MM.1S (cell line): ENCODE measurements around the gene WASHC2C.
"Not testable (repeated sequence)": the region's sequence is repeated elsewhere in the genome, so short reads cannot be mapped to it uniquely, and the experiment has no call there.

ENCODE experiments used
- DNase-seq: peaks from one replicate; pipeline ENCODE4 v3.0.0-alpha.2; 2015
- H2AFZ ChIP-seq: fragments of 300-600 bp; sonication (generic); 2 replicates; pipeline ENCODE4 v1.6.0; 2016; ENCODE audit warnings: antibody characterized with exemption, low read length
- H3F3A ChIP-seq: fragments of 300-600 bp; sonication (generic); 2 replicates; pipeline ENCODE4 v1.6.1; 2016; ENCODE audit warnings: mild to moderate bottlenecking, antibody characterized with exemption, low read length, moderate library complexity, mixed read lengths; ENCODE audit not compliant: insufficient read depth
- H3K27ac ChIP-seq: fragments of 300-600 bp; sonication (generic); 2 replicates; pipeline ENCODE4 v1.5.1; 2016; ENCODE audit warnings: mild to moderate bottlenecking, low read length
- H3K27me3 ChIP-seq: fragments of 300-600 bp; sonication (generic); replicated peaks from 2 replicates; pipeline ENCODE4 v1.6.0; 2016; ENCODE audit warnings: low read length; ENCODE audit not compliant: insufficient read depth
- H3K36me3 ChIP-seq: fragments of 300-600 bp; sonication (generic); replicated peaks from 2 replicates; pipeline ENCODE4 v1.6.1; 2016; ENCODE audit warnings: mild to moderate bottlenecking, low read length, mixed read lengths; ENCODE audit not compliant: insufficient read depth
- H3K4me1 ChIP-seq: fragments of 300-600 bp; sonication (generic); 2 replicates; pipeline ENCODE4 v1.6.1; 2016; ENCODE audit warnings: low read length, mixed read lengths
- H3K4me2 ChIP-seq: fragments of 300-600 bp; sonication (generic); 2 replicates; pipeline ENCODE4 v1.6.0; 2016; ENCODE audit warnings: low read depth, low read length
- H3K4me3 ChIP-seq: fragments of 300-600 bp; sonication (generic); 2 replicates; pipeline ENCODE4 v1.5.1; 2016; ENCODE audit warnings: low read length, mixed read lengths
- H3K79me2 ChIP-seq: fragments of 300-600 bp; sonication (generic); 2 replicates; pipeline ENCODE4 v1.6.1; 2016; ENCODE audit warnings: mixed run types, low read length, mixed read lengths
- H3K9ac ChIP-seq: fragments of 300-600 bp; sonication (generic); 2 replicates; pipeline ENCODE4 v1.6.1; 2016; ENCODE audit warnings: low read length, mixed read lengths
- H3K9me2 ChIP-seq: fragments of 300-600 bp; sonication (generic); replicated peaks from 2 replicates; pipeline ENCODE4 v1.6.1; 2016; ENCODE audit warnings: mild to moderate bottlenecking, low read length, mixed read lengths; ENCODE audit not compliant: insufficient read depth
- H3K9me3 ChIP-seq: fragments of 300-600 bp; sonication (generic); replicated peaks from 2 replicates; pipeline ENCODE4 v1.6.1; 2016; ENCODE audit warnings: mild to moderate bottlenecking, low read length, mixed read lengths; ENCODE audit not compliant: insufficient read depth
- H4K20me1 ChIP-seq: fragments of 300-600 bp; sonication (generic); 2 replicates; pipeline ENCODE4 v1.6.1; 2016; ENCODE audit warnings: mild to moderate bottlenecking, low read length, moderate library complexity, mixed read lengths; ENCODE audit not compliant: insufficient read depth

Gene WASHC2C

GRCh38 chr10:45787212-45787741, 60.2 kb downstream of the WASHC2C start:
- not testable (repeated sequence) for H3K4me1 ChIP-seq, H3K27ac ChIP-seq, H4K20me1 ChIP-seq, H3K9ac ChIP-seq, H3K9me3 ChIP-seq, H3K9me2 ChIP-seq, H3K36me3 ChIP-seq, DNase-seq, H3K79me2 ChIP-seq, H3F3A ChIP-seq, H3K4me3 ChIP-seq, H3K27me3 ChIP-seq, H3K4me2 ChIP-seq, H2AFZ ChIP-seq

- H3F3A ChIP-seq, H3K27me3 ChIP-seq, H3K9ac ChIP-seq, H3K27ac ChIP-seq, H3K4me3 ChIP-seq, H3K4me2 ChIP-seq, H2AFZ ChIP-seq, H3K4me1 ChIP-seq, DNase-seq, H3K79me2 ChIP-seq, H3K9me2 ChIP-seq, H4K20me1 ChIP-seq, H3K9me3 ChIP-seq, H3K36me3 ChIP-seq: not testable (repeated sequence)
These were observed 62.9 kb downstream of the WASHC2C start for GRCh38 chr10:45789991-45790390.

GRCh38 chr10:45790694-45791426, 63.8 kb downstream of the WASHC2C start:
- H3K27me3 ChIP-seq, DNase-seq, H3F3A ChIP-seq, H3K9ac ChIP-seq, H3K9me2 ChIP-seq, H3K4me2 ChIP-seq, H3K4me1 ChIP-seq, H3K4me3 ChIP-seq, H3K36me3 ChIP-seq, H4K20me1 ChIP-seq, H3K79me2 ChIP-seq, H3K27ac ChIP-seq, H3K9me3 ChIP-seq, H2AFZ ChIP-seq: not testable (repeated sequence)

GRCh38 chr10:45794761-45795160, 67.7 kb downstream of the WASHC2C start:
- not testable (repeated sequence) for H2AFZ ChIP-seq, H3K9me2 ChIP-seq, H3K27ac ChIP-seq, H3K9me3 ChIP-seq, H3K4me3 ChIP-seq, H3K79me2 ChIP-seq, H3K4me2 ChIP-seq, H3K27me3 ChIP-seq, DNase-seq, H3F3A ChIP-seq, H3K36me3 ChIP-seq, H3K9ac ChIP-seq, H3K4me1 ChIP-seq, H4K20me1 ChIP-seq

- H3K9me3 ChIP-seq, H3K9me2 ChIP-seq, H3K27me3 ChIP-seq, DNase-seq, H3K27ac ChIP-seq, H3K4me1 ChIP-seq, H3F3A ChIP-seq, H4K20me1 ChIP-seq, H3K36me3 ChIP-seq, H3K79me2 ChIP-seq, H3K4me2 ChIP-seq, H2AFZ ChIP-seq, H3K9ac ChIP-seq, H3K4me3 ChIP-seq: not testable (repeated sequence)
These were observed 76.3 kb downstream of the WASHC2C start for GRCh38 chr10:45803060-45804010.

- not testable (repeated sequence) for H3K9ac ChIP-seq, H4K20me1 ChIP-seq, H3F3A ChIP-seq, H3K4me3 ChIP-seq, H3K9me2 ChIP-seq, H3K4me1 ChIP-seq, H3K79me2 ChIP-seq, H2AFZ ChIP-seq, H3K27me3 ChIP-seq, H3K36me3 ChIP-seq, DNase-seq, H3K4me2 ChIP-seq, H3K27ac ChIP-seq, H3K9me3 ChIP-seq
These were observed 77.9 kb downstream of the WASHC2C start for GRCh38 chr10:45804996-45805395.
